COR-L47 (cell line): ENCODE results near the gene FGD5.

ENCODE experiments used
- DNase-seq: peaks from one replicate; lab custom pipeline; 2025; lab: John Stamatoyannopoulos, UW

FGD5 gene

DNA sequence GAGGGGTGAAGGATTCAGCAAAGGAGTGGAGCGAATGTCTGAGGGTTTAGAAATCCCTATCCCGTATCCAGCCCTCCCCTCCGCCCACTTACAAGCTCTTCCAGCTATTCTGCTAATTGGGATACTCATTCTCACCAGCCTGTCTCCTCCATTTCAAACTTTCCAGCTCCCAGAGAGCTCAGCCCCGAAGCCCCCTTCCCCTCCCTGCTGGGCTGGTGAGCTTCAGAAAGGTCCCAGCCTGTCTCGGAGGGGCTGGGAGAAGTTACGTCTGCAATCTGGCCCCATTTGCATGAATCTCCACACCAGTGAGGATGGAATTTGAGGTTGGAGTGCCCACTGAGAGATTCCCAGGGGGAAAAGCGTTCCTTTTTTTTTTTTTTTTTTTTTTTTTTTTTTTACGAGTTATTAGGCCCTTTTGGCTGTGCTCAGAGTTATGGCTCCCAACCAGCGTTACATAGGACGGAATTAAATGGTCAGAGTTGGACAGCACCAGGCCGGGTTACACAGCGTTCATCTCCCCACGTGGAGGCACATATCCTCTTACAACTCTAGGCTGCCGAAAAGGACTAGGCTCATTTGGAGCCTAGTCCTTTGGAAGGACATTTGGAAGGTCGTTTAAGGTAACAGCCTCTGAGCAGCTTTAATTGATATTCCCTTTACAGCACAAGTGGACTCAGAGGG is 34.6 kb downstream of the FGD5 start:
- no peak for DNase-seq

DNA sequence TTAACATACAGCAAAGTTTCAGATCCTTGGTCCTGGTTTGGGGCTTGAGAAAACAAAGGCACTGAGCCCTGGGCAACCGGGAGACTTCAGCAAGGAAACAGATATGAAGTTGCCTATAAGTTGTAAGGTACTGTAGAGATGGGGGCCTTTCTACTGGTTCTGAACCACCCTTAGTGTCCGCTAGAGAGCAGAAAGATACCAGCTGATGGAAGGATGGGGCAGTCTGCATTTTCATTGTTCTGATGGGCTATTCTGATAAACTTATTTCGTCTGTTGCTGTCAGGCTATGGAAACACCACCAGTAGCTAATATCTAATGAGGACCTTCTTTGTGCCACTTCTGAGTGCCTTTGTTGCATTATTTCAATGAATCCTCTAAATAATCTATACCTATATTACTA is 38.7 kb downstream of the FGD5 start:
- DNase-seq, result peak; percentile 5

GRCh38 chr3:14858105-14858504 is 39.3 kb downstream of the FGD5 start:
- no peak for DNase-seq

DNA sequence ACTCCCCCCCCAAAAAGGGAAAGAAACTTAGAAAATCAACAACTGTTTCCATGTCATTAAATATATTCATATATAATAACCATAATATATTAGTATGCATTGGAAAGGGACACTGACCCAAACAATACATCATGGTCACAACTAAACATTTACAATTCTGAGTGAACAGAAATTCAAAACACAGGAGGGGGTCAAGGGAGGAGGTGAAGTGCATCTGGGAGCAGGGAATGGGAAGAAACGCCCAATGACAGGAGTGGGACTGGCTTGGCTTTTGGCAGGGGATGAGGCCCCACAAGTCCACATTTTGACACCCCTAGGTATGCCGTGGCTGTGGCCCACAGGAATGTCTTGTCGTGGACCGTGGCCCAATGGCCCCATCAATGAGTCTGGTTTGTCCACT is 41.1 kb downstream of the FGD5 start:
- no peak for DNase-seq

DNA sequence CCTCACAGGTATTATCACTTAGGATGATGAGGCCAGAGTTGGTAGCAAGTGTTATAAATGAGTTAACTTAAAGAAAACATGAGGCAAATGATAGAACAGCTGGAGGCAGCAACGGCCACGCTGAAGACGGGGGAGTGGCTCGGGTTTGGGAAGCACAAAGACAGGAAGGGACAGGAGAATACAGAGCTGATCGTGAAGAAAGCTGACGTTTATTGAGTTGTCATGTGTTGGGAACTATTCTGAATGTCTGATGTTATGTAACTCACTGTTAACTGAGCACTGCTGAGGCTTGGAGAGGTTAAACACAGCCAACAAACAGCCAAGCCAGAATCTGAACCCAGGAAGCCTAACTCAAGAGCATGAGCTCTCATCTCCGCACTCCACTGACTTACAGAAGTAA is 42.3 kb downstream of the FGD5 start:
- no peak for DNase-seq

- no peak for DNase-seq
Observed at GRCh38 chr3:14861446-14862302, 42.9 kb downstream of the FGD5 start.

DNA sequence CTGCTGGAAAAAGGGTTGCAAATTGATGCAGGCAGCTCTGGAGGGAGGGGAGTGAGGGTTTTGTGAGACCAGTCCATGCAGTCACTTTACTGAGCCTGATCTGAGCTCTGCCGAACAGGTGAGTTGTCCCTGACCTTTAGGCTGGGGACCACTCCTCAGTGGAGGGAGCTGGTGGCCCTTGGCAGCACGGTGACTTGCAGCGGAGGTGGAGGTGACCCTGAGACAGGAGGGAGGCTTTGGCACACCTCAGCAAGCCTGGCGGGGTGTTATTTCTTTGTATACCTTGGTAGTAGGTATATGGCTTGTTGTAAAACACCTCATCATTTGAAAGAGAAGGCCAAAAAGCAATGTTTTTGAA is 43.5 kb downstream of the FGD5 start:
- DNase-seq, result no peak

GRCh38 chr3:14862661-14863230 is 44.0 kb downstream of the FGD5 start:
- no peak for DNase-seq

GRCh38 chr3:14863333-14864100 is 44.8 kb downstream of the FGD5 start:
- DNase-seq, result no peak

- no peak for DNase-seq
Observed at GRCh38 chr3:14864131-14864530, 45.4 kb downstream of the FGD5 start.

DNA sequence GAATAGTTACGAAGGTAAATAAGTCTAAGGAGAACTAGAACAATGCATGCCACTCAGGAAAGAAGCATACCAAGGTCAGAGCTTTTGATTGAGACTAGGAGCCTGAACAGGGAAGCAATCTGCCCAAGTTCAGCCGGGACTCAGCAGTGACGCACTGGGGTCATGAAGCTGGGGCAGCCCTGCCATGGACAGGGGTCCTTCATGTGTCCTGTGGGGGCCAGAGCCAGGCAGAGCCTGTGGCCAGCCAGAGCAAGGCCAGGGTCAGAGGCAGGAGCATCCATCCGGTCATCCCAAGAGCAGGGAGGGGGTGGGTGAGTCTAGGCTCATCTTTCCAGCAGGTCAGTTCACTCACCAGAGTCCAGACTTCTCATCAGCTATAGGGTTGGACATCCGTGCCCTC is 47.9 kb downstream of the FGD5 start:
- no peak for DNase-seq

DNA sequence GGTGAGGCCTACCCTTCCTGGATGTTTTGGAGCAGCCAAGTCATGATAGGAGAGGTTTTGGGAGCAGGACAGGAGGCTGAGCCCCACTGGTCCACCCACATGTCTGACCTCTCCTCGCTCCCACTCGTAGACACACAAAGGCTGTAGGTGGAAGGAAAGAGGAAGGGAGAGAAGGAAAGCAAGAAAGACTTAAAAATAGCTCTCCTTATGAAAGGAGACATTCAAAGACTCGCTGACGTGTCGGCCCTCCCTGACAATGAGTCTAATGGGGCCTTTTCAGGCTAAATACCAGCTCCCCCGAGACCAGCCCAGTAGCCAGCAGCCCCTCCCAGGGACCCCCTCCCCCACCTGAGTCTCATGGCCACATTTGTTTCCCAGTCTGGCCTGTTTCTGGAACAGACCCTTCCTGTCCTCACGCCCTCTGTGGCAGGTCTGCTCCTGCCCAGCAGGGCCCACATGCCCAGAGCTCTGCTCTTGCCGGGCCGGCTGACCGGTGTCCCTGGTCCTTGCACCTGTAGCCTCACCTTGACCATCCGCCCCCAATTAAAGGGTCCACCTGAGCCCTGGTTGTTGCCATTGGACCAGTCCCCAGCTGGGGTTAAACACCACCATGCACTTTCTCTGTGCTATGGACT is 49.3 kb downstream of the FGD5 start:
- no peak for DNase-seq

DNA sequence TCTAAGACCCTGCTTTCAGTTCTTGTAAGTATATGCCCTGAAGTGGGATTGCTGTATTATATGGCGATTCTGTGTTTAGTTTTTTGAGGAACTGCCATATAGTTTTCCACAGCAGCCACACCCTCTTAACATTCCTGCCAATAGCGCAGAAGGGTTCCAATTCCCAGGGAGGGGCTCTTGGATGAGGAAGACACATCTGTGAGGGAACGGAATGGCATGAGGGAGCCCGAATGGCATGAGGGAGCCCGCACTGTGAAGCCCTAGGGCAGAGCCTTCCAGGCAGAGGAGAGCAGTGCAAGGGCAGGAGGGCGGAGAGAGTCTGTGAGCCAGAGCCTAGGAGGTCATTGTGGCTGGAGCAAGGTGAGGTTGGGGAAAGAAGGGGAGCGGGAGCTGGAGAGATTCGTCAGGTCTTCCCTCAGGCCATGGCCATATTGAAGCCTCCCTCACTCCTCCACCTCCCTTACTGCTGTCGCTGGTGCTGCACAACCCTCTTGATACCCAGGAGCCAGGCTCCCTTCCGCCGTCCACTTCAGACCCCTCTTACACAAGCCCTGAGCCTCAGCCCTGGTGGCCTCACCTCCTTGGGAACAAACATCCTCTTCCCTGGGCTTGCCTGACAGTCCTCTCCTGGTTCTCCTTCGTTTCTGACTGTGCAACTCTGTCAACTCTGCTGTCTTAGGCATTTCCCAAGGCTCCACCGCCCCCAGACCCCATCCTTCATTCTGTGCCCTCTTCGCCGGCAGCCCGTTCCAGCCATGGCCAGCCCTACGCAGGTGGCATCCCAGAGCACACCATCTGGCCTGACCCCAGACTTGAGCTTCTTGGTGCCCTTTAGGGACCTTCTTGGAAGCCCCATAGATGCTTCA is 51.4 kb downstream of the FGD5 start:
- no peak for DNase-seq

DNA sequence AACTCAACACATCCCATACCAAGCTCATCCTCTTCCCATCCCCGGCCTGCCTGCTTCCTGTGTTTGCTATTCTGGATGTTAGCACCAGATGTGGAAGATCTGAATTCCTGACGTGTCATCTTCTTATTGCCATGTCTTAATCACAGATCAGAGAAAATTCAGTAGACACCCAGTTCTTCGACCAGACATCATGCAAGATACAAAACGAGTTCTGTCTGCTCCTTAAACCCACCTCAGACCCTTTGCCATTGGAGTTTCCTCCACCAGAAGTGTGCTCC is 52.0 kb downstream of the FGD5 start:
- DNase-seq, result no peak

DNA sequence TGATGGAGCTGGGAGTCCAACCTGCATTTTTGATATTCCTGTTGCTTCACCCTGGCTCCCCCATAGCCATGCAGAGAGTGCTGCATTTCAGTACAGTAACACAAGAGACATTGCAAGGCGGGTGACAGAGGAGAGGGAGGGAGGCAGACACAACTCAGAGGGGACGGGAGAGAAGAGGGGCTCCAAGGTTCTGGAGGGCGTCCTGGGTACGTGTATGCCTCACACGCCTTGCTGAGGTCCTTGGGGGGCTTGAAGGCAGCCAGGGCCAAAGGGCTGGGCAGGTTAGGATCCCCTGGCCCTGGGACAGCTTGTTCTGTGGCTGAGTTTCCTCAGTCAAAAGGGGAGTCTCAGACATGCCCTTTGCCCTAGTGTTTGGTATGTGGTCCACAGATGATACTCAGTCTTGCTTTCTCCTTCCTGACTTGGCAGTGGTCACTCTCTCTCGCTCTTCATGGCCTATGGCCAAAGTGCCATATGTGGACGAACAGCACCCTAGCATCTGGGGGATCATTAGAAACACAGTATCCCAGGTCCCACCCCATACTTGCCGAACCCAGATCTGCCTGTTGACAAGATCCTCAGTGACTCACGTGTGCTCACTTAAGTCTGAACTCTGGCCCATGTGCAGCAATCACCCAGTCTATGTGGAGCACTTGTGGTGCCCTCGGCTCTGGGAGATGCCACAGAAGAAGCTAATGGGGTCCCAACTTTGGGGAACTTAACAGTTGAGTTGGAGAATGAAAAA is 52.9 kb downstream of the FGD5 start:
- no peak for DNase-seq

DNA sequence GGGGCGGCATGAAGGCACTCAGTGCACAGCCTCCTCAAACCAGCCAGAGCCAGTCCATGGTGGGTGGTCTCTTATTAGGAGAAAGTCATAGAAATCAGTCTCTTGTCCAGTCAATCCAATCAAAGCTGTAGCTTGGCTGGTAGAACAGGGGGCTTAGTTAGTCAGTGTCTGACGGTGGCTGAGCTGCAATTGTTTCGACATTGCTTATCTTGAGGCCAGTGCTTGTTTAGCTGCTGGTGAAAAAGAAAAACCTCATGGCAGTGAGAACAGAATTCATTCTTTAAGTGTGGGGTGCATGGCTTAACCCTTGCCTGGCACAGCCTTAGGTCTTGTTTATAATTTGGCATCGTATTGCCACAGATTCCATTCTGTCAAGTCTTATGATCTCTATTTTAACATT is 53.9 kb downstream of the FGD5 start:
- DNase-seq, result no peak

GRCh38 chr3:14874784-14875183 is 56.0 kb downstream of the FGD5 start:
- no peak for DNase-seq

GRCh38 chr3:14875411-14876175 is 56.8 kb downstream of the FGD5 start:
- no peak for DNase-seq

DNA sequence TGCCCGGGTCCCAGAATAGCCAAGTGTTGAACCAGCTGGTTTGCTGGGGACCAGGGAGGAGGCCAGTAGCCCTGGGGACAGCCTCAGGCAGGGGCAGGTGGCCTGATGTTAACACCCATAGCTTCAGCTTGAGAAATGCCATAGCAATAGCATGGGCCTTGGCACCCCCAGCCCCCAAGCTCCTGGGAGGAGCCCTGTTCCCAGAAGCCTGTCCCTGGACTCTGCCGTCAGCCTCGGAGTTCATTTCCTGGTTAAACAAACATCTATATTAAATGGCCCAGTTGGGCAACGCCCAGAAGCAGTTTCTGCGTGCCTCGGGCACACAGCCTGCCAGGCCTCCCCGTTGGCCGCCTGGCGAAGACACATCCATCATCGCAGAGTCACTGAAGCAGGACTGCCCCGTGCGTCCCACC is 58.2 kb downstream of the FGD5 start:
- DNase-seq, result no peak

DNA sequence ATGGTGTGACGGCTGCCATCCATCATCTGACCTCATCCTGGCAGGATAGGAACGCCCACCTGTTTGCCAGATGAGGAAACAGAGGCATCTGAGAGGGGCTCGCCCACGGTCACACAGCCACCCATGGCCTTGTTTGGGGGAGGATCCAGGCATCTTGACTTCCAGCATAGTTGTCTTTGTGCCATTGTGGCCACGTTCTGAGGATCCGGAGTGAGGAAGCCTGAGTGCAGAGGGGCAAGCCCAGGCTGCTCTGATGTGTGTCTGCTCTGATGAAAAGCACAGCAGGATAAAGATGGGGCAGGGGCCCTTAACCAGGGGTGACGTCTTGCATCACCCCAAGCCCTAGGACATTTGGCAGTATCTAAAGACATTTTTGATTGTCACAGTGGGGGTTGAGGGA is 58.7 kb downstream of the FGD5 start:
- no peak for DNase-seq
